ENCODE data around the gene HEY2.
"Not testable (repeated sequence)": the region's sequence is repeated elsewhere in the genome, so short reads cannot be mapped to it uniquely, and the experiment has no call there.

The HEY2 gene

DNA sequence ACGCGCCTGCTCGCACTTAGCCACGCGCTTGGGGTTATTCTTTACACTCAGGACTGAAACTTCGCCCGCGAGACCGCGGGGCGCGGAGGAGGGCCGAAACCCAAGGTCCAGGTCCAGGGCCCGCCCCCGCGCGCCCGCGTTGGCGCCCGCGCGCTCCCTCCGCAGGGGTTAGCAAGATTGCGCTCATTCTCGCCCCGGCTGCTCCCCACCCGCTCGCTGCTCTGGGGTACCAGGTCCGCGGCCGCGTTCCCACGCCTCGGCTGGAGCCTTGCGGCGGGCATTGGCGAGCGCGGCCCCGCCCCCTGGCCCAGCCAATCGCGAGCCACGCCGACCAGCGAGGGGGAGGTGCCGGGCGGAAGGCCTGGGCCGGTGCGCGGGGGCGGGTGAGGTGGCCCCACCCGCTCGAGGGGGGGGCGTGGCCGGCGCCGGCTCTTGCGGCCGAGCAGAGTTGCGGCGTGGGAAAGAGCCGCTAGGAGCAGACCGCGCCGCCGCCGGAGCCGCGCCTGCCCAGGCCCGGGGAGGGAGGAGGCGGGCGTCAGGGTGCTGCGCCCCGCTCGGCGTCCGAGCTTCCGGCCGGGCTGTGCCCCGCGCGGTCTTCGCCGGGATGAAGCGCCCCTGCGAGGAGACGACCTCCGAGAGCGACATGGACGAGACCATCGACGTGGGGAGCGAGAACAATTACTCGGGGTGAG, at the start of gene HEY2:
TSS of gene HEY2 (plus strand) at position 460 of the 692 bp plus-strand sequence. CDS start at position 605, 145 bp downstream.
- DNase-seq (ENCODE audit: low read depth, low spot score): no peak
- Histone ChIP-seq H3K9me3 (ENCODE audit: low read depth, low read length) (no peaks in the 10 kb centered on the region), H3K4me3 (peak within 1 kb of the TSS; percentile 94), H3K9ac (ENCODE audit: insufficient read length) (peak within 1 kb of the TSS; percentile 72), H3K27ac (no peak within 1 kb of the TSS), H3K36me3 (ENCODE audit: insufficient read depth, low read length) (no peaks in the 10 kb centered on the region)
- TF ChIP-seq POLR2AphosphoS5 (IDR thresholded peaks at IDR 0.05; ENCODE audit: borderline replicate concordance, low read depth, low read length): no peak; the same call in 1 of the 2 replicates
- TF ChIP-seq EZH2 (IDR thresholded peaks at IDR 0.05): no peak

GRCh38 chr6:125700581-125701353, 48.7 kb upstream of the HEY2 start:
- no peak overlapping the region for H3K4me3 ChIP-seq
- TF ChIP-seq EZH2 (IDR thresholded peaks at IDR 0.05) (no peak), POLR2AphosphoS5 (IDR thresholded peaks at IDR 0.05; ENCODE audit: borderline replicate concordance, low read depth, low read length) (no peak), FOXP2 (optimal IDR thresholded peaks at IDR 0.05; ENCODE audit: control extremely low read depth, extremely low read length, insufficient read depth) (no peak)
- H3K27ac ChIP-seq: no peak overlapping the region
- H3K9me3 ChIP-seq (ENCODE audit: low read depth, low read length): no peaks in the 10 kb centered on the region
- H3K36me3 ChIP-seq (ENCODE audit: insufficient read depth, low read length): no peaks in the 10 kb centered on the region
- DNase-seq (ENCODE audit: low read depth, low spot score): no peak
- H3K9ac ChIP-seq (ENCODE audit: insufficient read length): no peak overlapping the region

DNA sequence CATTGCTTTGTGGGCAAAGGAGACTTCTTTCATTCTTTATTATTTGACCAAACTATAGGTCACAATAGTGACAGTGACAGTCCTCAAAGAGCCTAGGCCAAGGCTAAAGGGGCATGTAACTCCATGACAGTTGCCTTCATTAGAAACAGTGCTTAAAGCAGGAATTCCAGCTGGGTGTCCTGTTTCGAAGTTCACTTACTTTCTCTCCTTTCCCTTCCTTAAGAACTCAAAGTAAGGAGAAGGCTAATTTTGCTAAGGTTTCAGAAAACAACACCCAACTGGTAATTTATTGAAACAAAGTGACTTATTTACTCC, 48.1 kb upstream of the HEY2 start:
- Histone ChIP-seq H3K27ac (no peak overlapping the region), H3K9ac (ENCODE audit: insufficient read length) (no peak overlapping the region), H3K36me3 (ENCODE audit: insufficient read depth, low read length) (no peaks in the 10 kb centered on the region), H3K4me3 (no peak overlapping the region), H3K9me3 (ENCODE audit: low read depth, low read length) (no peaks in the 10 kb centered on the region)
- no peak for DNase-seq (ENCODE audit: low read depth, low spot score)
- TF ChIP-seq FOXP2 (optimal IDR thresholded peaks at IDR 0.05; ENCODE audit: control extremely low read depth, extremely low read length, insufficient read depth) (no peak), POLR2AphosphoS5 (IDR thresholded peaks at IDR 0.05; ENCODE audit: borderline replicate concordance, low read depth, low read length) (no peak), EZH2 (IDR thresholded peaks at IDR 0.05) (no peak)

DNA sequence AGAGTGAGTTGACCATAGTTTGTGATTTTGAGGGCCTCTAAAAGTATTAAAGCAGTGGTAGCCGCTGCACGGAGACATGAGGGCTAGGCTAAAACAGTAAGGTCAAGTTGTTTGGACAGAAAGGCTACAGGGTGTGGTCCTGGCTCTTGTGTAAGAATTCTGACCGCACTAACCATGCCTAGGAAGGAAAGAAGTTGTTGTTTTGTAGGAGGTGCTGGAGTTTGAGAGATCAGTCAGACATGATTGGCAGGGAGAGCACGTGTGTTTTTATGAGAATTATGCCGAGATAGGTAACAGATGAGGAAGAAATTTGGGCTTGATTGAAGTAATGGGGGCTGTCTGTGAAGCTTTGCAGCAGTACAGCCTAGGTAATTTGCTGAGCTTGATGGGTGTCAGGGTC, 45.5 kb upstream of the HEY2 start:
- not testable (repeated sequence) for H3K9me3 ChIP-seq (ENCODE audit: low read depth, low read length); H3K36me3 ChIP-seq (ENCODE audit: insufficient read depth, low read length); DNase-seq (ENCODE audit: low read depth, low spot score); H3K4me3 ChIP-seq; H3K27ac ChIP-seq; H3K9ac ChIP-seq (ENCODE audit: insufficient read length)

- Histone ChIP-seq H3K27ac (no peak overlapping the region), H3K9me3 (ENCODE audit: low read depth, low read length) (no peaks in the 10 kb centered on the region)
These were observed 41.7 kb upstream of the HEY2 start for GRCh38 chr6:125707615-125708243.

GRCh38 chr6:125711013-125711675, 38.3 kb upstream of the HEY2 start:
- H3K9ac ChIP-seq (ENCODE audit: insufficient read length): no peak overlapping the region
- no peak overlapping the region for H3K4me3 ChIP-seq
- no peak overlapping the region for H3K27ac ChIP-seq
- no peaks in the 10 kb centered on the region for H3K36me3 ChIP-seq (ENCODE audit: insufficient read depth, low read length)
- no peaks in the 10 kb centered on the region for H3K9me3 ChIP-seq (ENCODE audit: low read depth, low read length)
- TF ChIP-seq EZH2 (IDR thresholded peaks at IDR 0.05) (no peak), POLR2AphosphoS5 (IDR thresholded peaks at IDR 0.05; ENCODE audit: borderline replicate concordance, low read depth, low read length) (no peak), FOXP2 (optimal IDR thresholded peaks at IDR 0.05; ENCODE audit: control extremely low read depth, extremely low read length, insufficient read depth) (no peak)
- DNase-seq (ENCODE audit: low read depth, low spot score): no peak

More at GRCh38 chr6:125707615-125708243, 41.7 kb upstream of the HEY2 start:
- no peak for DNase-seq (ENCODE audit: low read depth, low spot score)
- H3K4me3 ChIP-seq: no peak overlapping the region
- no peaks in the 10 kb centered on the region for H3K36me3 ChIP-seq (ENCODE audit: insufficient read depth, low read length)
- no peak overlapping the region for H3K9ac ChIP-seq (ENCODE audit: insufficient read length)
- no peak for TF ChIP-seq EZH2 (IDR thresholded peaks at IDR 0.05)

DNA sequence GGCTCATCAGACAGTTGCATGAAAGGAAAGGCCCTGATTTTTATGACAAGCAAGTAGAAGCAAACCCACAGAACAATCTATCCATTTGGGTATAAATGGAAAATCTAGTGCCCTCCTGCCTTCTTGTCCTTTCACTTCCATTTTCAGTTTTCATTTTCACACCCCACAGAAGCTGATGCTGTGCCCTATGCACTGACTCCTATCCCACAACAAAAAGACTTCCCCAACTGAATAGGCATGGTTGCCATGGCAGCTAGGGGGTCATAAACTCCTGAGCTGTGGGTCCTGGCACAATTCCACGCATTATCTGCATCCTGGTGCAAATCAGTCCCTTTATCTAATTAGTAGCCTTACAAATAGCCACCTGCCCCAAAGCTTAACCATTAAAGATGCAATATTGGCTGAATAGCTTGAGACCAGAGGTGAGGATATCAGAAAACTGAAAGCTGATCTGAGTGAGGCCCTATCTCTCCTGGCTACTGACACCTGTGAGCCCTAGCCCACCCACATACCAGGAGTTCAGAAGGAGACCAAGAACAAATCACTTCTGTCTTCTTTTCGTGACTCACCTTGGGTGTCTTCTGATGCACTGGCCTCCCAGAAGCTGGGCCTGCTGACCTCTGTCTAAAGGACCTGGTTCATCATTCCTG, 34.9 kb upstream of the HEY2 start:
- TF ChIP-seq EZH2 (IDR thresholded peaks at IDR 0.05) (no peak), POLR2AphosphoS5 (IDR thresholded peaks at IDR 0.05; ENCODE audit: borderline replicate concordance, low read depth, low read length) (no peak), FOXP2 (optimal IDR thresholded peaks at IDR 0.05; ENCODE audit: control extremely low read depth, extremely low read length, insufficient read depth) (no peak)
- no peak for DNase-seq (ENCODE audit: low read depth, low spot score)
- Histone ChIP-seq H3K4me3 (no peak overlapping the region), H3K27ac (no peak overlapping the region), H3K9me3 (ENCODE audit: low read depth, low read length) (no peaks in the 10 kb centered on the region), H3K36me3 (ENCODE audit: insufficient read depth, low read length) (no peaks in the 10 kb centered on the region), H3K9ac (ENCODE audit: insufficient read length) (no peak overlapping the region)

DNA sequence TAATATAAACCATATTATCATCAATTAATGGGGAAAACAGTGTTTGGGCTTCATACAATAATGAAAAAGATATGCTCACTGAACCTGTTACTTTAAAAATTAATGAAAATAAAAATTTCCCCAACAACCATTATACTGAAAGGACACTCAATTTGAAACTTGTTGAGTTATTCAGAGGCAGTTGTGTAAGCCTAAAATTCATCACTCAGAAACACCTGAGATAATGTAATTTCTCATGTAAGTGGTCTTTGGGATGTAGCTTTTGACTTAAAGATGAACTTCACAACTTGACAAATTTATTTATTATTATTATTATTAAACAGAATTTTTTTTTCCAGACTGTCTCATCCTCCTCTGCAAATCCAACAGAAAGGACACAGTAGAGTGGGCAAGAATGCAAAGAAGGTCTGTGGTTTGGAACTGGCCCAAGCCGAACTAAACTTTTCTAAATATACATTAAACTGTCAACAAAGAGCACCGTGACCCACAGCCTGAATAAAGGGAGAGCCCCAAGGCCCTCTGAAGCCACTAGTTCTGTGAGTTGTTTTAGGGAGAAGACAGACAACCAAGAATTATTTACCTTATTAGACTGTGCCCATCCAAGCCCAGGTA, 32.2 kb upstream of the HEY2 start:
- Histone ChIP-seq H3K4me3 (no peak overlapping the region), H3K27ac (no peak overlapping the region)

More for the DNA sequence above, 32.2 kb upstream of the HEY2 start:
- no peak for DNase-seq (ENCODE audit: low read depth, low spot score)
- Histone ChIP-seq H3K36me3 (ENCODE audit: insufficient read depth, low read length) (no peaks in the 10 kb centered on the region), H3K9me3 (ENCODE audit: low read depth, low read length) (no peaks in the 10 kb centered on the region), H3K9ac (ENCODE audit: insufficient read length) (no peak overlapping the region)
- no peak for TF ChIP-seq EZH2 (IDR thresholded peaks at IDR 0.05)
- TF ChIP-seq FOXP2 (optimal IDR thresholded peaks at IDR 0.05; ENCODE audit: control extremely low read depth, extremely low read length, insufficient read depth): no peak
- TF ChIP-seq POLR2AphosphoS5 (IDR thresholded peaks at IDR 0.05; ENCODE audit: borderline replicate concordance, low read depth, low read length): no peak
